HG03378 (cell line): ENCODE measurements around the gene GSG1L.
"Not testable (repeated sequence)": the region's sequence is repeated elsewhere in the genome, so short reads cannot be mapped to it uniquely, and the experiment has no call there.

Experiments used
- ATAC-seq: cut with Tn5 transposase; IDR thresholded peaks from one replicate; pipeline ENCODE4 v1.9.1; 2021; ENCODE audit warnings: mild to moderate bottlenecking, moderate library complexity; ENCODE audit not compliant: unreplicated experiment

The GSG1L gene

GRCh38 chr16:27762441-27762840, 301.1 kb downstream of the GSG1L start:
- no peak for ATAC-seq

GRCh38 chr16:27761816-27762215, 301.7 kb downstream of the GSG1L start:
- no peak for ATAC-seq

- ATAC-seq = no peak
Observed at GRCh38 chr16:27760789-27761176, 302.7 kb downstream of the GSG1L start.

GRCh38 chr16:27759967-27760788, 303.3 kb downstream of the GSG1L start:
- no peak for ATAC-seq

- ATAC-seq = no peak
Observed at GRCh38 chr16:27759301-27759871, 304.1 kb downstream of the GSG1L start.

GRCh38 chr16:27758544-27758943, 305.0 kb downstream of the GSG1L start:
- ATAC-seq = no peak

DNA sequence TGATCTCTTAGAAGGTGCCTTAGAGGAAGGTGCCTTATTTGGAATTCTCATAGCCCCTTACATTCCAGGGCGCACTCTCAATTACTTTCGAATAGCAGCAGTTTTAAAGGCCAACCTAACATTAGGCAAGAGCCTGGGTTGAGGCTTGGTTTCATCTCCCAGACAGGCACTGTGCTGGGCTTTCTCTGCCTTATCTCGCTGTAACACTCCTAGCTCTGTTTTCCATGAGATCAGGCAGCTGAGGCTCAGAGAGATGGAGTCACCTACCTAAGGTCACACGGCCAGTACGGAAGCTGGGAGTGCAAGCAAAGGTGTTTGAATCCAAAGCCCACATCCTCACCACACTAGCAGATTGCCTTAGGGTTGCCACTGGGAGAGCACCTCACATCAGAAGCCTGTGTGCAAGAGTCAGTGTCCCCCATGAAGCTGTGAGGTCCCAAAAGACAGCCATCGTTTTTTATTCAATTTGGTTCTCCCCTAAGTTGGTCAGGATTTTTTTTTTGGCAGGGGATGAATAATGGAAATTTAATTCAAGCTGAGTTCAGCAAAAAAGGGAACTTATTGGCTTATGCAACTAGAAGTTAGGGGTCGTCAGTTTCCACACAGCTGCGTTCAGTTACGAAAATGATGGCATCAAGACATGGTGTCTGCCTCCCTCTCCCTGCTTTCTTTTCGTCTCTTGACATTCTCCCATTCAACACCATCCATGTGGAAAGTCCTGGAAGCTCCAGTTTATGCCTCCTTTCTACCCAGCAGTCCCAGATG, 307.1 kb downstream of the GSG1L start:
- ATAC-seq = no peak

- ATAC-seq = no peak
Observed at GRCh38 chr16:27754788-27755690, 308.5 kb downstream of the GSG1L start.

DNA sequence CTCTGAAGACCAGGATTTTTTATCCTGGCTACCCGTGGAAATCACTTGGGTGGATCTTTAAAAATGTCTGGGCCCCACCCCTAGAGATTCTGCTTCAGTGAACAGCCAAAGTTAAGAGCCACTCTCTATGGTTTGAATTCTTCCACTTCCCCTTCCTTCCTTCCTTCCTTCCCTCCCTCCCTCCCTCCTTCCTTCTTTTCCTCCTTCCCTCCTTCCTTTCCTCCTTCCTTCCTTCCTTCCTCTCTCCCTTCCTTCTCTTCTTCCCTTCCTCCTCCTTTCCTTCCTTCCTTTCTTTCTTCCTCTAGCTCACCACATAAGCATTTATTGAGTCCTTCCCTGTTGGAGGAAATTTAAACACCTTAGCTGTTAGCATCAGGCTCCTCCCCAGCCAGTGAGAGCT, 310.0 kb downstream of the GSG1L start:
- ATAC-seq = no peak

- ATAC-seq = no peak
Observed at GRCh38 chr16:27752241-27752640, 311.3 kb downstream of the GSG1L start.

GRCh38 chr16:27751676-27752075, 311.8 kb downstream of the GSG1L start:
- no peak for ATAC-seq

GRCh38 chr16:27751233-27751632, 312.3 kb downstream of the GSG1L start:
- ATAC-seq = no peak

DNA sequence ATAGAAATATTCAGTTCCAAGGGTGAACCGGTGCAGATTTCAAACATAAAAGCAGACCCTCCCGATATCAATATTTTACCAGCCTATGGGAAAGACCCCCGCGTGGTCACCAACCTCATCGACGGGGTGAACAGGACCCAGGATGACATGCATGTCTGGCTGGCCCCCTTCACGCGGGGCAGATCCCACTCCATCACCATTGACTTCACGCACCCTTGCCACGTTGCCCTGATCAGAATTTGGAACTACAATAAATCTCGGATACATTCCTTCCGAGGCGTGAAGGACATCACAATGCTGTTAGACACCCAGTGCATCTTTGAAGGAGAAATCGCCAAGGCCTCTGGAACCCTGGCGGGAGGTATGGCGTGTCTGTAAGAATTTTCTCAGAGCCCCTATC, 313.6 kb downstream of the GSG1L start:
- no peak for ATAC-seq

- ATAC-seq = no peak
Observed at GRCh38 chr16:27749547-27749875, 314.0 kb downstream of the GSG1L start.

- no peak for ATAC-seq
Observed at GRCh38 chr16:27748868-27749546, 314.5 kb downstream of the GSG1L start.

DNA sequence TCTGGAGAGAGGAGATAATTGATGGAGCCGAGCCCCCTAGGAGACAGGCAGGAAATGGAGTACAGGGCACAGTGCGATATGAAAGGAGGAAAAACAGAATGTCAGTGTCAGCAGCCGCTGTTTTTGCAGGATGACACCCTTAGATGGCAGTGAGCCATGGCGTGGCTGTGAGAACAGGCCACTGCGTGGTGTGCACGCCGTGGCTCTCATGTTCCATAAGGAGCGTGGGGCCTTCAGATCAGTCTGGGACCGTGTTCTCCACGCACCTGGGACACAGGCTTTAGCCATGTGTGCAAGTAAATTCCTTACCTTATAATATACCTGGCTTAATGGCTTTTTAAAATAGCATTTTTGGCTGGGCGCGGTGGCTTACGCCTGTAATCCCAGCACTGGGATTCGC, 315.6 kb downstream of the GSG1L start:
- ATAC-seq = no peak

DNA sequence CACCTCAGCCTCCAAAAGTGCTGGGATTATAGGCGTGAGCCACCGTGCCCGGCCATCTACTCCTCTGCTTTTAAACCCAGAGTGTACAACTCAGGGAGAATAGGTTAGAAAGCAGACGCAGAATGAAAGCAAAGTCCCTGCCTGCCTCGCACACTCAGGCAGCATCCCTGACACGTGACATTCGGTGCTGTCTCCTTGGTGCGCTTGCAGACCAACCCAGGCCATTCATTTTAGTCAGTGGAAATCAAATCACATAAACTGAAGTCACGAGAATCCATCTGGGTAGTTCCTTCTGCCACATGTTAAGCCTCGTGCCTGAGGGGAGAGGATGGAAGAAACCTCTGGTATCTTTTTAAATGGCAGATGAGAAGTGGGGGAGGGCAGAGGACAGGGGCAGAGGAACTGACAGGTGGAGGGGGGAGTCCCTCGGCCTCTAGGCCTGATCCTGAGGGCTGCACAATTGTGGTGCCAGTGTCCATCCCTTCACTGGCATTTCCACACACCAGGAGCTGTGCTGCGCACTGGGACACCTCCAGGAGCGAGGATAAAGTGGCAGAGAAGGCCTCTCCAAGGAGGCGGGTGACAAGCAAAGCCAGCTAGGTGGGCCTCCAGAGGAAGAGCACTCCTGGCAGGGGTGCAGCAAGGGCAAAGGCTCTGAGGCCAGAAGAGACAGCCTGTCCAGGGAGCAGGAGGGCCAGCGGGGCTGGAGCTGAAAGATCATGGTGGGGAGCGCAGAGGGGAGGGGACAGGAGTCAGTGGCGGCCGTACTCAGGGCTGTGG, 317.2 kb downstream of the GSG1L start:
- ATAC-seq = no peak

- no peak for ATAC-seq
Observed at GRCh38 chr16:27745348-27745747, 318.2 kb downstream of the GSG1L start.

DNA sequence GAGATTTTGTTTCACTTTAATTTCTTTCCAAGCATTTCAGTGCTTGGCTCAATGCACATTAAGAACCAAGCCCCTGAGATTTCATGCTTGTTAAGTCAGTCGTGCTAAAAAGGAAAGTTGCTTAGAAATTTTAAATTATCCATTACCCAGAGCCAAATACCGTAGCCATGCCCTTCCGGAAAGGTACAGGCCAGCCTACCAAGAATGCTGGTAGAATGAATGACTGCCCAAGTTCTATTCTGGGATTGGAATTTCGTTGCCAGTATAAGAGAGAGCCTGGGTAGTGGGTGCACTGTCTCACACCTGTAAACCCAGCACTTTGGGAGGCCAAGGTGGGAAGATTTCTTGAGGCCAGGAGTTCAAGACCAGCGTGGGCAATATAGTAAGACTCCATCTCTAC, 319.6 kb downstream of the GSG1L start:
- no peak for ATAC-seq

- not testable (repeated sequence) for ATAC-seq
Observed at GRCh38 chr16:27743001-27743400, 320.5 kb downstream of the GSG1L start.
